Cardiac muscle cell (in vitro differentiated cells and primary cell): ENCODE measurements around the gene FAM98B. TPM values are rescaled to one million over a fixed set of nuclear protein-coding genes. Genes with fewer than 3 reads are reported as not detected.
"Not testable (repeated sequence)": the region's sequence is repeated elsewhere in the genome, so short reads cannot be mapped to it uniquely, and the experiment has no call there.

ENCODE experiments used
- DNase-seq, 2 donors: peaks; one replicate each; pipeline versions ENCODE4 v3.0.0 to v3.0.0-alpha.2; 2010 to 2017; ENCODE audit warnings: low read depth in 1 of 2, low spot score in 1 of 2
- H3K27ac ChIP-seq: fragments of 200-600 bp; sonication (generic); 2 replicates; pipeline ENCODE4 v1.5.1; 2016
- H3K27me3 ChIP-seq: fragments of 200-600 bp; sonication (generic); 2 replicates; pipeline ENCODE4 v1.6.0; 2016; ENCODE audit warnings: control low read depth
- H3K36me3 ChIP-seq: fragments of 200-600 bp; sonication (generic); 2 replicates; pipeline ENCODE4 v1.5.1; 2016; ENCODE audit warnings: control low read depth
- H3K4me1 ChIP-seq: fragments of 200-600 bp; sonication (generic); 2 replicates; pipeline ENCODE4 v1.8.1; 2017; ENCODE audit warnings: low read depth, mild to moderate bottlenecking, mixed run types
- H3K4me3 ChIP-seq: fragments of 200-600 bp; sonication (generic); 2 replicates; pipeline ENCODE4 v1.5.1; 2016; ENCODE audit warnings: mild to moderate bottlenecking
- H3K9me3 ChIP-seq: fragments of 200-600 bp; sonication (generic); 2 replicates; pipeline ENCODE4 v1.5.1; 2017; ENCODE audit warnings: low read depth, mild to moderate bottlenecking, control low read depth
- CTCF ChIP-seq: IDR thresholded peaks from 2 replicates; pipeline ENCODE4 v1.5.1; 2012; ENCODE audit warnings: low read depth, mild to moderate bottlenecking, low read length
- polyA plus RNA-seq: library from polyadenylated mRNA; unstranded; fragments of >200 nt; fragmentation: Nextera tagmentation; extraction: Ambion mirVana; gene quantifications from 2 replicates; pipeline ENCODE4 v1.2.1, GENCODE V29; 2016
- total RNA-seq: library from RNA; depleted of rRNA; stranded (reverse); fragments of >200 nt; gene quantifications from 2 replicates; pipeline ENCODE4 v1.2.3, GENCODE V29; 2016

FAM98B gene
- total and polyA plus RNA-seq, 2 experiments from 2014 or later = 2.4 to 10.2 TPM

GRCh38 chr15:38430106-38430760 is 23.7 kb upstream of the FAM98B start:
- no peaks in the 10 kb centered on the region for H3K36me3 ChIP-seq
- no peaks in the 10 kb centered on the region for H3K27me3 ChIP-seq
- DNase-seq = no peak
- no peaks in the 10 kb centered on the region for H3K9me3 ChIP-seq
- no peak for TF ChIP-seq CTCF
- no peak overlapping the region for H3K4me3 ChIP-seq
- no peak overlapping the region for H3K27ac ChIP-seq
- no peaks in the 10 kb centered on the region for H3K4me1 ChIP-seq

- Histone ChIP-seq H3K4me3 (no peak overlapping the region), H3K36me3 (no peaks in the 10 kb centered on the region), H3K4me1 (no peaks in the 10 kb centered on the region), H3K27ac (no peak overlapping the region), H3K9me3 (no peaks in the 10 kb centered on the region), H3K27me3 (peaks cover 4% of the 10 kb centered on the region)
- TF ChIP-seq CTCF = no peak
- DNase-seq = no peak
These were observed 16.9 kb upstream of the FAM98B start for GRCh38 chr15:38436993-38437392.

- not testable (repeated sequence) for H3K36me3 ChIP-seq, H3K27me3 ChIP-seq, H3K9me3 ChIP-seq, H3K4me3 ChIP-seq, H3K27ac ChIP-seq, H3K4me1 ChIP-seq, DNase-seq
These were observed 16.3 kb upstream of the FAM98B start for GRCh38 chr15:38437603-38438002.

- no peaks in the 10 kb centered on the region for H3K4me1 ChIP-seq
- H3K9me3 ChIP-seq = no peaks in the 10 kb centered on the region
- peaks cover 4% of the 10 kb centered on the region for H3K27me3 ChIP-seq
- TF ChIP-seq CTCF = no peak
- H3K27ac ChIP-seq = no peak overlapping the region
- DNase-seq = peak in 1 of 2 donors; percentile 83
- H3K36me3 ChIP-seq = no peaks in the 10 kb centered on the region
- no peak overlapping the region for H3K4me3 ChIP-seq
These were observed 15.6 kb upstream of the FAM98B start for GRCh38 chr15:38438031-38438986.

GRCh38 chr15:38440353-38441129 is 13.4 kb upstream of the FAM98B start:
- DNase-seq = peak; percentile 61 to 84
- H3K4me3 ChIP-seq = no peak overlapping the region
- no peak overlapping the region for H3K27ac ChIP-seq
- H3K27me3 ChIP-seq = peaks cover 2% of the 10 kb centered on the region
- no peaks in the 10 kb centered on the region for H3K36me3 ChIP-seq
- no peaks in the 10 kb centered on the region for H3K9me3 ChIP-seq
- peak; percentile 97 for TF ChIP-seq CTCF
- H3K4me1 ChIP-seq = no peaks in the 10 kb centered on the region
